Activated CD8-positive, alpha-beta T cell treated with anti-CD3 and anti-CD28 coated beads, Interleukin-2, amount 10 ng/mL, durations not matched to agents 7 days and 5 days (primary cell): Measurements from ENCODE around the gene DLGAP5. TPM values are rescaled to one million over a fixed set of nuclear protein-coding genes. Genes with fewer than 3 reads are reported as not detected.

Experiments used
- ATAC-seq: fragments of 150-1000 bp; cut with Tn5 transposase; one replicate; pipeline ENCODE4 v1.10.0; 2021; ENCODE audit warnings: moderate library complexity
- CTCF ChIA-PET: fragments of 350-600 bp; sonication (Branson Sonifier 250); formaldehyde crosslinking; loops from one replicate; lab custom pipeline; 2021; ENCODE audit warnings: antibody characterized with exemption; lab: Charles Lee
- POLR2A ChIA-PET: fragments of 350-600 bp; sonication (Branson Sonifier 250); formaldehyde crosslinking; loops from one replicate; lab custom pipeline; 2021; ENCODE audit warnings: antibody characterized with exemption; lab: Charles Lee
- DNase-seq: peaks from one replicate; pipeline ENCODE4 v3.0.0-alpha.2; 2020
- H3K27ac Mint-ChIP-seq: one replicate; pipeline ENCODE4 v1.8.0; 2021; ENCODE audit warnings: mild to moderate bottlenecking, mixed read lengths
- H3K27me3 Mint-ChIP-seq: one replicate; pipeline ENCODE4 v1.8.0; 2021; ENCODE audit warnings: low read depth, mixed read lengths
- H3K36me3 Mint-ChIP-seq: one replicate; pipeline ENCODE4 v1.8.0; 2021; ENCODE audit warnings: low read depth, mixed read lengths
- H3K4me1 Mint-ChIP-seq: one replicate; pipeline ENCODE4 v1.8.0; 2021; ENCODE audit warnings: low read depth, mixed read lengths
- H3K4me3 Mint-ChIP-seq: one replicate; pipeline ENCODE4 v1.8.0; 2021; ENCODE audit warnings: mild to moderate bottlenecking, mixed read lengths
- H3K9me3 Mint-ChIP-seq: one replicate; pipeline ENCODE4 v1.8.0; 2022; ENCODE audit warnings: mixed read lengths; ENCODE audit not compliant: insufficient read depth
- total RNA-seq, 2 experiments: library from RNA; stranded (reverse); gene quantifications; one replicate each; pipeline ENCODE4 v1.2.3, GENCODE V29; 2021

DLGAP5 gene
- total RNA-seq, 2 experiments from 2014 or later, result 110 to 112 TPM

GRCh38 chr14:55180434-55180833, 11.0 kb downstream of the DLGAP5 start:
- Mint-ChIP-seq H3K36me3 (peaks cover 68% of the 10 kb centered on the region), H3K4me1 (peaks cover 9% of the 10 kb centered on the region), H3K27ac (no peak overlapping the region), H3K4me3 (no peak overlapping the region), H3K27me3 (no peaks in the 10 kb centered on the region), H3K9me3 (no peaks in the 10 kb centered on the region)
- CTCF ChIA-PET, result interaction anchor here (0.7 kb wide), 1 partner anchor 89 kb away, joined by 3 read pairs; no protein-coding TSS in a partner anchor
- DNase-seq (no peak), ATAC-seq (no peak)
- POLR2A ChIA-PET, result no interaction called here

- DNase-seq (no peak), ATAC-seq (no peak)
- POLR2A ChIA-PET, result no interaction called here
- H3K27me3 Mint-ChIP-seq, result no peaks in the 10 kb centered on the region
- H3K9me3 Mint-ChIP-seq, result no peaks in the 10 kb centered on the region
- peaks cover 68% of the 10 kb centered on the region for H3K36me3 Mint-ChIP-seq
- no peak overlapping the region for H3K27ac Mint-ChIP-seq
- H3K4me1 Mint-ChIP-seq, result peaks cover 9% of the 10 kb centered on the region
- H3K4me3 Mint-ChIP-seq, result no peak overlapping the region
- CTCF ChIA-PET, result no interaction called here
Measured at GRCh38 chr14:55180006-55180405, 11.4 kb downstream of the DLGAP5 start.

- Mint-ChIP-seq H3K4me1 (no peaks in the 10 kb centered on the region), H3K9me3 (no peaks in the 10 kb centered on the region), H3K36me3 (peaks cover 63% of the 10 kb centered on the region), H3K27me3 (no peaks in the 10 kb centered on the region), H3K4me3 (no peak overlapping the region), H3K27ac (no peak overlapping the region)
- no peak for ATAC-seq
- no peak for DNase-seq
- ChIA-PET CTCF (interaction anchor here (1.5 kb wide), 1 partner anchor 10 kb away, joined by 4 read pairs; no protein-coding TSS in a partner anchor), POLR2A (interaction anchor here (0.5 kb wide), 1 partner anchor 14 kb away, joined by 6 read pairs; no protein-coding TSS in a partner anchor)
Measured at GRCh38 chr14:55170526-55170925, 20.9 kb downstream of the DLGAP5 start.

GRCh38 chr14:55160989-55161388, 30.4 kb downstream of the DLGAP5 start:
- H3K27me3 Mint-ChIP-seq, result no peaks in the 10 kb centered on the region
- POLR2A ChIA-PET, result interaction anchor here (1.0 to 1.3 kb wide), 2 partner anchors 58 to 110 kb away, joined by 3 to 5 read pairs; partner anchors contain the start of gene MAPK1IP1L
- no peak for DNase-seq
- no peak overlapping the region for H3K4me3 Mint-ChIP-seq
- CTCF ChIA-PET, result interaction anchor here (0.6 to 6.0 kb wide), 23 partner anchors 8 to 267 kb away, joined by 3 to 62 read pairs (median 4); partner anchors contain the start of genes MAPK1IP1L, SOCS4 and WDHD1
- H3K4me1 Mint-ChIP-seq, result peaks cover 12% of the 10 kb centered on the region
- no peaks in the 10 kb centered on the region for H3K9me3 Mint-ChIP-seq
- no peak overlapping the region for H3K27ac Mint-ChIP-seq
- ATAC-seq, result no peak
- H3K36me3 Mint-ChIP-seq, result peaks cover 62% of the 10 kb centered on the region

GRCh38 chr14:55158412-55158811, 33.0 kb downstream of the DLGAP5 start:
- no peak overlapping the region for H3K4me3 Mint-ChIP-seq
- ChIA-PET POLR2A (interaction anchor here (1.4 kb wide), 1 partner anchor 66 kb away, joined by 3 read pairs; no protein-coding TSS in a partner anchor), CTCF (interaction anchor here (1.0 to 6.0 kb wide), 5 partner anchors 39 to 113 kb away, joined by 3 to 62 read pairs (median 6); no protein-coding TSS in a partner anchor)
- no peak for ATAC-seq
- no peak for DNase-seq
- H3K9me3 Mint-ChIP-seq, result no peaks in the 10 kb centered on the region
- no peaks in the 10 kb centered on the region for H3K27me3 Mint-ChIP-seq
- H3K27ac Mint-ChIP-seq, result no peak overlapping the region
- peaks cover 6% of the 10 kb centered on the region for H3K4me1 Mint-ChIP-seq
- peaks cover 60% of the 10 kb centered on the region for H3K36me3 Mint-ChIP-seq

- H3K27me3 Mint-ChIP-seq, result no peaks in the 10 kb centered on the region
- H3K27ac Mint-ChIP-seq, result no peak overlapping the region
- peaks cover 59% of the 10 kb centered on the region for H3K36me3 Mint-ChIP-seq
- H3K4me3 Mint-ChIP-seq, result no peak overlapping the region
- ATAC-seq (no peak), DNase-seq (no peak)
- POLR2A ChIA-PET, result interaction anchor here (0.6 kb wide), 1 partner anchor 14 kb away, joined by 4 read pairs; no protein-coding TSS in a partner anchor
- CTCF ChIA-PET, result interaction anchor here (0.9 to 6.0 kb wide), 4 partner anchors 19 to 69 kb away, joined by 3 to 62 read pairs (median 5); no protein-coding TSS in a partner anchor
- no peaks in the 10 kb centered on the region for H3K9me3 Mint-ChIP-seq
- peaks cover 6% of the 10 kb centered on the region for H3K4me1 Mint-ChIP-seq
Measured at GRCh38 chr14:55157080-55157479, 34.3 kb downstream of the DLGAP5 start.

- Mint-ChIP-seq H3K9me3 (no peaks in the 10 kb centered on the region), H3K27me3 (no peaks in the 10 kb centered on the region), H3K4me3 (no peak overlapping the region), H3K4me1 (peaks cover 6% of the 10 kb centered on the region), H3K36me3 (peaks cover 67% of the 10 kb centered on the region), H3K27ac (no peak overlapping the region)
- CTCF ChIA-PET, result interaction anchor here (0.7 to 1.5 kb wide), 2 partner anchors 52 to 235 kb away, joined by 3 to 4 read pairs; no protein-coding TSS in a partner anchor
- POLR2A ChIA-PET, result no interaction called here
- ATAC-seq (no peak), DNase-seq (no peak)
Measured at GRCh38 chr14:55153951-55154350, 37.4 kb downstream of the DLGAP5 start.

- POLR2A ChIA-PET, result no interaction called here
- no peak overlapping the region for H3K27ac Mint-ChIP-seq
- peaks cover 67% of the 10 kb centered on the region for H3K36me3 Mint-ChIP-seq
- CTCF ChIA-PET, result interaction anchor here (0.7 to 1.4 kb wide), 6 partner anchors 9 to 346 kb away, joined by 3 to 4 read pairs (median 4); partner anchors contain the start of gene MAPK1IP1L
- H3K4me1 Mint-ChIP-seq, result peaks cover 6% of the 10 kb centered on the region
- H3K9me3 Mint-ChIP-seq, result no peaks in the 10 kb centered on the region
- H3K27me3 Mint-ChIP-seq, result no peaks in the 10 kb centered on the region
- no peak for ATAC-seq
- H3K4me3 Mint-ChIP-seq, result no peak overlapping the region
- no peak for DNase-seq
Measured at GRCh38 chr14:55152052-55152753, 39.2 kb downstream of the DLGAP5 start.

GRCh38 chr14:55151601-55152000, 39.8 kb downstream of the DLGAP5 start:
- CTCF ChIA-PET, result interaction anchor here (0.7 kb wide), 1 partner anchor 22 kb away, joined by 3 read pairs; no protein-coding TSS in a partner anchor
- Mint-ChIP-seq H3K27me3 (no peaks in the 10 kb centered on the region), H3K4me3 (no peak overlapping the region), H3K9me3 (no peaks in the 10 kb centered on the region), H3K36me3 (peaks cover 67% of the 10 kb centered on the region), H3K27ac (no peak overlapping the region), H3K4me1 (peaks cover 6% of the 10 kb centered on the region)
- POLR2A ChIA-PET, result interaction anchor here (0.7 kb wide), 1 partner anchor 79 kb away, joined by 3 read pairs; no protein-coding TSS in a partner anchor
- DNase-seq, result no peak
- ATAC-seq, result no peak

- Mint-ChIP-seq H3K9me3 (no peaks in the 10 kb centered on the region), H3K27me3 (no peaks in the 10 kb centered on the region), H3K36me3 (peaks cover 75% of the 10 kb centered on the region), H3K27ac (no peak overlapping the region), H3K4me1 (peaks cover 31% of the 10 kb centered on the region), H3K4me3 (no peak overlapping the region)
- ATAC-seq (no peak), DNase-seq (no peak)
- ChIA-PET POLR2A (no interaction called here), CTCF (interaction anchor here (0.7 to 1.4 kb wide), 3 partner anchors 14 to 55 kb away, joined by 3 to 4 read pairs (median 3); no protein-coding TSS in a partner anchor)
Measured at GRCh38 chr14:55146425-55146824, 45.0 kb downstream of the DLGAP5 start.

GRCh38 chr14:55142466-55142865, 48.9 kb downstream of the DLGAP5 start:
- Mint-ChIP-seq H3K27ac (no peak overlapping the region), H3K4me3 (no peak overlapping the region), H3K4me1 (peaks cover 31% of the 10 kb centered on the region), H3K36me3 (peaks cover 82% of the 10 kb centered on the region), H3K9me3 (no peaks in the 10 kb centered on the region), H3K27me3 (no peaks in the 10 kb centered on the region)
- POLR2A ChIA-PET, result interaction anchor here (0.6 kb wide), 1 partner anchor 15 kb away, joined by 4 read pairs; no protein-coding TSS in a partner anchor
- CTCF ChIA-PET, result interaction anchor here (1.2 to 1.3 kb wide), 2 partner anchors 11 to 70 kb away, joined by 3 to 4 read pairs; no protein-coding TSS in a partner anchor
- DNase-seq (no peak), ATAC-seq (no peak)
